K562 (cell line): Measurements from ENCODE around the gene CDCA7. TPM values are rescaled to one million over a fixed set of nuclear protein-coding genes. Genes with fewer than 3 reads are reported as not detected.

Experiments
- ATAC-seq: fragments of 200-7000 bp; cut with Tn5 transposase; 3 replicates; pipeline ENCODE4 v1.9.1; 2020; ENCODE audit warnings: moderate library complexity
- BruUV-seq: library from RNA; stranded (reverse); fragments of 400-500 nt; replicated peaks from 2 replicates; lab custom pipeline; 2021; lab: Mats Ljungman, UMichigan
- CTCF ChIA-PET: fragments of 300-600 bp; formaldehyde crosslinking; extraction: SDS; loops from one replicate; lab custom pipeline; 2021; ENCODE audit warnings: low intra/inter-chr PET ratio; lab: Yijun Ruan, JAX
- POLR2A ChIA-PET: fragments of 300-600, 350-650 bp; sonication (Branson Sonifier 250); formaldehyde crosslinking; extraction: SDS; loops from one replicate; lab custom pipeline; 2021; ENCODE audit warnings: antibody characterized with exemption, inconsistent platforms; lab: Yijun Ruan, JAX
- DNase-seq, 4 experiments: peaks; one replicate each; pipeline versions ENCODE4 v3.0.0 to v3.0.0-alpha.2; 2011 to 2018; ENCODE audit warnings: low spot score in 3 of 4, mixed read lengths in 3 of 4; ENCODE audit errors: extremely low read depth in 1 of 4
- FAIRE-seq: peaks from 2 replicates; lab custom pipeline; 2011; peaks lifted over from hg19 to GRCh38; lab: Jason Lieb, UNC
- H2AFZ ChIP-seq: 2 replicates; pipeline ENCODE4 v1.6.0; 2011; ENCODE audit warnings: low read depth, low read length, control low read depth, inconsistent platforms
- H3K27ac ChIP-seq: fragments of 200-600 bp; 3 replicates; pipeline ENCODE4 v1.8.0; 2011; ENCODE audit warnings: low read depth, mild to moderate bottlenecking, control low read depth, inconsistent platforms, low read length, moderate library complexity, mixed read lengths; ENCODE audit errors: extremely low read depth
- H3K27me3 ChIP-seq, 2 experiments: fragments of 300-600 bp in 1 of 2; 2 replicates in 1 of 2; 3 replicates in 1 of 2; pipeline versions ENCODE4 v1.6.0 to v1.8.0; 2011; ENCODE audit warnings: inconsistent platforms in 2 of 2, low read length in 2 of 2, mild to moderate bottlenecking in 1 of 2, mixed read lengths in 1 of 2, moderate library complexity in 1 of 2; ENCODE audit not compliant: control insufficient read depth in 2 of 2, insufficient read depth in 2 of 2
- H3K36me3 ChIP-seq: fragments of 300-600 bp; 3 replicates; pipeline ENCODE4 v1.8.0; 2011; ENCODE audit warnings: mild to moderate bottlenecking, low read length, inconsistent platforms; ENCODE audit not compliant: control insufficient read depth, insufficient read depth
- H3K4me1 ChIP-seq, 2 experiments: fragments of 200-600 bp in 1 of 2; replicated peaks in 1 of 2; 2 replicates in 1 of 2; 3 replicates in 1 of 2; pipeline versions ENCODE4 v1.5.1 to v1.8.0; 2011; ENCODE audit warnings: inconsistent platforms in 2 of 2, low read length in 2 of 2, mild to moderate bottlenecking in 1 of 2, mixed read lengths in 1 of 2, moderate library complexity in 1 of 2; ENCODE audit not compliant: control insufficient read depth in 2 of 2, insufficient read depth in 2 of 2
- H3K4me2 ChIP-seq: 2 replicates; pipeline ENCODE4 v1.6.1; 2011; ENCODE audit warnings: low read length, control low read depth, inconsistent platforms, mixed read lengths; ENCODE audit not compliant: insufficient read depth
- H3K4me3 ChIP-seq: fragments of 200-600 bp; sonication (generic), shearing (Covaris generic); 2 replicates; pipeline ENCODE4 v1.5.1; 2016; ENCODE audit warnings: control low read depth, inconsistent platforms
- H3K79me2 ChIP-seq: fragments of 200-600 bp; 3 replicates; pipeline ENCODE4 v1.8.0; 2011; ENCODE audit warnings: low read length, inconsistent platforms; ENCODE audit not compliant: control insufficient read depth, insufficient read depth
- H3K9ac ChIP-seq, 2 experiments: 2 replicates each; pipeline versions ENCODE4 v1.6.0 to v1.6.1; 2011; ENCODE audit warnings: low read depth in 2 of 2, low read length in 2 of 2, control low read depth in 1 of 2, inconsistent platforms in 1 of 2, mild to moderate bottlenecking in 1 of 2, mixed read lengths in 1 of 2; ENCODE audit not compliant: insufficient read depth in 1 of 2
- H3K9me1 ChIP-seq: one replicate; pipeline ENCODE4 v1.6.0; 2011; ENCODE audit warnings: inconsistent platforms, mild to moderate bottlenecking, low read length, moderate library complexity; ENCODE audit not compliant: control insufficient read depth, insufficient read depth
- H3K9me3 ChIP-seq: replicated peaks from 2 replicates; pipeline ENCODE4 v1.5.1; 2011; ENCODE audit warnings: low read depth, low read length, inconsistent platforms; ENCODE audit not compliant: control insufficient read depth, insufficient read depth
- H4K20me1 ChIP-seq: replicated peaks from 2 replicates; pipeline ENCODE4 v1.6.1; 2011; ENCODE audit warnings: low read length, inconsistent platforms, mixed read lengths; ENCODE audit not compliant: control insufficient read depth, insufficient read depth
- BRD4 ChIP-seq: fragments of 200-600 bp; sonication (generic); IDR thresholded peaks from 2 replicates; pipeline ENCODE4 v1.6.1; 2017; ENCODE audit warnings: inconsistent platforms
- BRF2 ChIP-seq: IDR thresholded peaks from 3 replicates; pipeline ENCODE4 v1.6.1; 2011; ENCODE audit warnings: borderline replicate concordance, mild to moderate bottlenecking; ENCODE audit not compliant: insufficient read length, insufficient read depth
- CBX1 ChIP-seq: sonication (generic); IDR thresholded peaks from 2 replicates; pipeline ENCODE4 v1.6.1; 2016; ENCODE audit warnings: antibody characterized with exemption, low read depth, mild to moderate bottlenecking
- CBX3 ChIP-seq, 2 experiments: IDR thresholded peaks; 1 replicate in 1 of 2; 2 replicates in 1 of 2; pipeline ENCODE4 v1.6.1; 2012; ENCODE audit warnings: inconsistent platforms in 2 of 2, low read length in 2 of 2, borderline replicate concordance in 1 of 2, control low read depth in 1 of 2
- CBX5 ChIP-seq: IDR thresholded peaks from 2 replicates; pipeline ENCODE4 v1.6.1; 2014; ENCODE audit warnings: low read depth, borderline replicate concordance
- FOXA3 ChIP-seq, 2 experiments: fragments of 450-650 bp in 1 of 2; sonication (generic) in 1 of 2; formaldehyde crosslinking; IDR thresholded peaks in 1 of 2; conservative IDR thresholded peaks in 1 of 2; 2 replicates each; pipeline versions ENCODE4 v1.4.0 to v1.8.0; 2020 to 2022; ENCODE audit warnings: mild to moderate bottlenecking in 2 of 2, missing genetic modification reagents in 1 of 2
- TRIM24 ChIP-seq, 2 experiments: fragments of 450-650 bp; IDR thresholded peaks; 2 replicates each; pipeline ENCODE4 v1.6.1; 2016
- TRIM28 ChIP-seq: fragments of 450-650 bp; IDR thresholded peaks from 2 replicates; pipeline ENCODE4 v1.6.1; 2017
- XRCC3 ChIP-seq: fragments of 450-650 bp; IDR thresholded peaks from 2 replicates; pipeline ENCODE4 v1.6.1; 2017; ENCODE audit warnings: mild to moderate bottlenecking, moderate library complexity
- ZEB2 ChIP-seq: fragments of 450-650 bp; IDR thresholded peaks from 2 replicates; pipeline ENCODE4 v1.6.1; 2016
- WGBS: fragments of 100-300 bp; shearing (Covaris generic); methylation state at CpG from one replicate; pipeline ENCODE4 v1.1.6; 2016; ENCODE audit warnings: low coverage, mixed read lengths; ENCODE audit not compliant: insufficient coverage; ENCODE audit errors: missing lambda C conversion rate; 5-methylcytosine and 5-hydroxymethylcytosine counted together
- in situ Hi-C: fragments of 300-500 bp; cut with MboI; formaldehyde crosslinking; loops from 4 replicates; pipeline ENCODE4 v1.15.0; 2018; ENCODE audit warnings: inconsistent platforms, mixed read lengths
- intact Hi-C: fragments of 100-400 bp; cut with micrococcal nuclease; formaldehyde crosslinking; loops from 2 replicates; pipeline ENCODE4 v1.14.2; 2022
- polyA plus RNA-seq, 8 experiments: library from polyadenylated mRNA; depleted of rRNA in 4 of 8; stranded (reverse) in 5 of 8; unstranded in 3 of 8; fragments of >200 nt; fragmentation: Nextera tagmentation in 2 of 8; fragmentation: Illumina TruSeq in 1 of 8; extraction: Ambion mirVana in 2 of 8; extraction: Trizol in 1 of 8; gene quantifications; 2 replicates each; pipeline versions ENCODE4 v1.2.1 to v1.2.3, GENCODE V29; 2011 to 2014; ENCODE audit warnings: inconsistent platforms in 1 of 8, missing spikeins in 1 of 8
- total RNA-seq, 7 experiments: library from RNA; depleted of rRNA in 6 of 7; stranded (reverse); fragments of >200 nt in 6 of 7; fragmentation: Illumina TruSeq in 2 of 7; extraction: Trizol in 2 of 7; gene quantifications; 2 replicates each; pipeline versions ENCODE4 v1.2.1 to v1.2.3, GENCODE V29; 2011 to 2021; ENCODE audit warnings: low replicate concordance in 1 of 7
- TF ChIP-seq, protein P1 (sequence below): fragments of 450-650 bp; IDR thresholded peaks from 2 replicates; pipeline ENCODE4 v1.7.0; 2016; ENCODE audit warnings: borderline replicate concordance
- TF ChIP-seq, protein P2 (sequence below): fragments of 450-650 bp; IDR thresholded peaks from 2 replicates; pipeline ENCODE4 v1.6.1; 2018; ENCODE audit warnings: mild to moderate bottlenecking, low read depth; ENCODE audit not compliant: partially characterized antibody
- TF ChIP-seq, protein P3 (sequence below), 3 experiments: IDR thresholded peaks in 2 of 3; conservative IDR thresholded peaks in 1 of 3; 2 replicates each; pipeline ENCODE4 v1.5.1; 2011 to 2012; ENCODE audit warnings: low read length in 3 of 3, mild to moderate bottlenecking in 3 of 3, control low read depth in 2 of 3, improper control_type of control experiment in 1 of 3, inconsistent platforms in 1 of 3, low read depth in 1 of 3, mixed read lengths in 1 of 3, moderate library complexity in 1 of 3; ENCODE audit not compliant: insufficient read depth in 2 of 3

Gene CDCA7
- total and polyA plus RNA-seq, 9 of the 15 experiments (the other 6 are each of a cell fraction or from before 2014, with no cell fraction given), result 28.5 to 122 (median 51.0) TPM

GRCh38 chr2:173346035-173346434 lies 8.6 kb upstream of the CDCA7 start:
- no peak overlapping the region for H3K27ac ChIP-seq
- no peak overlapping the region for H3K9ac ChIP-seq
- no peak for TF ChIP-seq FOXA3 (CRISPR knock-in tag; conservative IDR thresholded peaks at IDR 0.05 in 1 of 2, IDR thresholded peaks at IDR 0.05 in 1 of 2)
- TF ChIP-seq, protein P1, sequence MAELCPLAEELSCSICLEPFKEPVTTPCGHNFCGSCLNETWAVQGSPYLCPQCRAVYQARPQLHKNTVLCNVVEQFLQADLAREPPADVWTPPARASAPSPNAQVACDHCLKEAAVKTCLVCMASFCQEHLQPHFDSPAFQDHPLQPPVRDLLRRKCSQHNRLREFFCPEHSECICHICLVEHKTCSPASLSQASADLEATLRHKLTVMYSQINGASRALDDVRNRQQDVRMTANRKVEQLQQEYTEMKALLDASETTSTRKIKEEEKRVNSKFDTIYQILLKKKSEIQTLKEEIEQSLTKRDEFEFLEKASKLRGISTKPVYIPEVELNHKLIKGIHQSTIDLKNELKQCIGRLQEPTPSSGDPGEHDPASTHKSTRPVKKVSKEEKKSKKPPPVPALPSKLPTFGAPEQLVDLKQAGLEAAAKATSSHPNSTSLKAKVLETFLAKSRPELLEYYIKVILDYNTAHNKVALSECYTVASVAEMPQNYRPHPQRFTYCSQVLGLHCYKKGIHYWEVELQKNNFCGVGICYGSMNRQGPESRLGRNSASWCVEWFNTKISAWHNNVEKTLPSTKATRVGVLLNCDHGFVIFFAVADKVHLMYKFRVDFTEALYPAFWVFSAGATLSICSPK, result no peak
- TF ChIP-seq BRF2, result no peak
- peak in 1 of 2 experiments; percentile 41; a peak in 1 of 4 replicates for TF ChIP-seq TRIM24 (IDR thresholded peaks at IDR 0.05)
- peak; percentile 83; the same call in 1 of the 2 replicates for TF ChIP-seq XRCC3
- TF ChIP-seq CBX5, result peak; percentile 95
- TF ChIP-seq CBX1, result 0 out of 2 replicates have a peak, but pooled peaks have one; percentile 56
- TF ChIP-seq, protein P2, sequence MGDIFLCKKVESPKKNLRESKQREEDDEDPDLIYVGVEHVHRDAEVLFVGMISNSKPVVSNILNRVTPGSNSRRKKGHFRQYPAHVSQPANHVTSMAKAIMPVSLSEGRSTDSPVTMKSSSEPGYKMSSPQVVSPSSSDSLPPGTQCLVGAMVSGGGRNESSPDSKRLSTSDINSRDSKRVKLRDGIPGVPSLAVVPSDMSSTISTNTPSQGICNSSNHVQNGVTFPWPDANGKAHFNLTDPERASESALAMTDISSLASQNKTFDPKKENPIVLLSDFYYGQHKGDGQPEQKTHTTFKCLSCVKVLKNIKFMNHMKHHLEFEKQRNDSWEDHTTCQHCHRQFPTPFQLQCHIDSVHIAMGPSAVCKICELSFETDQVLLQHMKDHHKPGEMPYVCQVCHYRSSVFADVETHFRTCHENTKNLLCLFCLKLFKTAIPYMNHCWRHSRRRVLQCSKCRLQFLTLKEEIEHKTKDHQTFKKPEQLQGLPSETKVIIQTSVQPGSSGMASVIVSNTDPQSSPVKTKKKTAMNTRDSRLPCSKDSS, result peak; percentile 98
- 0 out of 2 replicates have a peak, but pooled peaks have one; percentile 23 for TF ChIP-seq ZEB2
- TF ChIP-seq BRD4, result no peak
- TF ChIP-seq TRIM28, result peak; percentile 93
- TF ChIP-seq, protein P3, sequence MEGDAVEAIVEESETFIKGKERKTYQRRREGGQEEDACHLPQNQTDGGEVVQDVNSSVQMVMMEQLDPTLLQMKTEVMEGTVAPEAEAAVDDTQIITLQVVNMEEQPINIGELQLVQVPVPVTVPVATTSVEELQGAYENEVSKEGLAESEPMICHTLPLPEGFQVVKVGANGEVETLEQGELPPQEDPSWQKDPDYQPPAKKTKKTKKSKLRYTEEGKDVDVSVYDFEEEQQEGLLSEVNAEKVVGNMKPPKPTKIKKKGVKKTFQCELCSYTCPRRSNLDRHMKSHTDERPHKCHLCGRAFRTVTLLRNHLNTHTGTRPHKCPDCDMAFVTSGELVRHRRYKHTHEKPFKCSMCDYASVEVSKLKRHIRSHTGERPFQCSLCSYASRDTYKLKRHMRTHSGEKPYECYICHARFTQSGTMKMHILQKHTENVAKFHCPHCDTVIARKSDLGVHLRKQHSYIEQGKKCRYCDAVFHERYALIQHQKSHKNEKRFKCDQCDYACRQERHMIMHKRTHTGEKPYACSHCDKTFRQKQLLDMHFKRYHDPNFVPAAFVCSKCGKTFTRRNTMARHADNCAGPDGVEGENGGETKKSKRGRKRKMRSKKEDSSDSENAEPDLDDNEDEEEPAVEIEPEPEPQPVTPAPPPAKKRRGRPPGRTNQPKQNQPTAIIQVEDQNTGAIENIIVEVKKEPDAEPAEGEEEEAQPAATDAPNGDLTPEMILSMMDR (IDR thresholded peaks at IDR 0.05 in 2 of 3, conservative IDR thresholded peaks at IDR 0.05 in 1 of 3; ENCODE audit: insufficient read depth in 2 of 3, low read depth in 1 of 3, low read length in 3 of 3), result no peak
- TF ChIP-seq CBX3 (IDR thresholded peaks at IDR 0.05; ENCODE audit: borderline replicate concordance in 1 of 2, low read length in 2 of 2), result peak in 1 of 2 experiments; percentile 99; a peak in 2 of 3 replicates
- TF ChIP-seq, all 486 proteins: peak for 8
- Histone ChIP-seq H3K4me2 (no peak overlapping the region), H2AFZ (no peak overlapping the region), H3K9me3 (no peaks in the 10 kb centered on the region; the same call in 1 of the 2 replicates), H3K9me1 (no peaks in the 10 kb centered on the region), H4K20me1 (no peaks in the 10 kb centered on the region), H3K36me3 (no peaks in the 10 kb centered on the region), H3K4me1 (no peaks in the 10 kb centered on the region), H3K4me3 (no peak overlapping the region), H3K27me3 (peaks cover 0 to 9% of the 10 kb centered on the region in 2 experiments; a peak in 2 of 5 replicates), H3K79me2 (no peaks in the 10 kb centered on the region)
- BruUV-seq, result no TSS peak
- intact Hi-C loops, result no loop called here
- WGBS, result 46% methylated on average over 6 of the region's 6 CpGs
- POLR2A ChIA-PET, result no interaction called here
- no peak for ATAC-seq
- in situ Hi-C loops, result no loop called here
- no peak for DNase-seq
- CTCF ChIA-PET, result no interaction called here
- no peak for FAIRE-seq
